ENCODE data around the gene APPBP2.
"Not testable (repeated sequence)": the region's sequence is repeated elsewhere in the genome, so short reads cannot be mapped to it uniquely, and the experiment has no call there.

Gene APPBP2

DNA sequence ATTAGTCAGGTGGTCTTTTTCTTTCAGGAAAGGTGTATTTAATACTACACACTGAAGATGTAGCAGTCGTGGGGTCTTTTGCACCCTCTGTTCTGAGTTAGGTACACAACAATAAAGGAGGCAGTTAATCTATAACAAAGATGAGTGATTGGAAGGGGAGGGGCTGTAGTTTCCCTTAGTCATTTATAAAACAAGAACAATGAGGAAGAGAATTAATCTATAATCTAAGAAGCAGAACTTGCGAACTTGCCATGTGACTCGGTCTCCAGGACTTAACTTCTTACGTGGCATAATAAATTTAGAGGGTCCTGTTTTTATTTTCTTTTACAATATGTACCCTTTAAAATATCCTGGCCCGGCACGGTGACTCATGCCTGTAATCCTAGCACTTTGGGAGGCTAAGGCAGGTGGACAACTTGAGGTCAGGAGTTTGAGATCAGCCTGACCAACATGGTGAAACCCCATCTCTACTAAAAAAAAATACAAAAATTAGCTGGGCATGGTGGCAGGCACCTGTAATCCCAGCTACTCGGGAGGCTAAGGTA is 8.6 kb upstream of the APPBP2 start:
- no peak for FAIRE-seq
- no peak for DNase-seq (ENCODE audit: extremely low spot score, insufficient read length, low read depth)

DNA sequence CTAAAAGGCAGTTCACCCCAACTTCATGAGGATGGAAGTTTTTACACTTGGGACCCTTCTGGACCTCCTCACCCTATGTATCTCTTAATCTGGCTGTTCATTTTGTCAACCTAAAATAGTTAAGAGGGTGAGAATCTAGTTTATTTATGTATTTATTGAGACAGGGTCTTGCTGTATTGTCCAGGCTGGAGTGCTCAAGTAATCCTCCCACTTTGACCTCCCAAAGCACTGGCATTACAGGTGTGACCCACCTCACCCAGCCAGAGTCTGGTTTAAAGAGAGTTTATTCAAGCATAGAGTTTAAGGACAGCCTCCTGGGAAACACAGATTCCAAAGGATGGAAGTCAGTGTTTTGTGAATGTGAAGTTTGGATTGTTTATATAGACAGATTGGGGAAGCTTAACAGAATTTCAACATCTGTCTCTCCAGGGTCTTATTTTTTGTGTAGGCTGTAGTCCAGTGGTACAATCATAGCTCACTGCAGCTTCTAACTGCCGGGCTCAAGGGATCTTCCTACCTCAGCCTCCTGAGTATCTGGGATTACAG is 8.0 kb upstream of the APPBP2 start:
- DNase-seq (ENCODE audit: extremely low spot score, insufficient read length, low read depth) (no peak), FAIRE-seq (no peak)

DNA sequence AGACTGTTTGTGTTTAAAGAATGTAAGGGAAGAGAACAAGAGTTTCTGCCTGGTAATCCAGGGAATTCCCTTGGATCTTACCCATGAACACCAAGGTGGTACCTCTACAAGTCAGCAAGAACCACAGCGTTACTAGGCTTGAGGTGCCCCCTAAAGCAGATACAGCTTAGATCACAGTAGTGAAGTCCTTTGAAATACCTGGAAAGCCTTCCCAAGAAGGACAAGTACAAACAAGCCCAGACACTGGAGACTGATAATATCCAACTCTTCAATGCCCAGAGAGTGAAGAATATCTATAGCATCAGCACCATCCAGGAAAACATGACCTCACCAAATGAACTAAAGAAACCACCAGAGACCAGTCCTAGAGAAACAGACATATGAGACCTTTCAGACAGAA is 3.8 kb upstream of the APPBP2 start:
- DNase-seq (ENCODE audit: extremely low spot score, insufficient read length, low read depth) (no peak), FAIRE-seq (no peak)

DNA sequence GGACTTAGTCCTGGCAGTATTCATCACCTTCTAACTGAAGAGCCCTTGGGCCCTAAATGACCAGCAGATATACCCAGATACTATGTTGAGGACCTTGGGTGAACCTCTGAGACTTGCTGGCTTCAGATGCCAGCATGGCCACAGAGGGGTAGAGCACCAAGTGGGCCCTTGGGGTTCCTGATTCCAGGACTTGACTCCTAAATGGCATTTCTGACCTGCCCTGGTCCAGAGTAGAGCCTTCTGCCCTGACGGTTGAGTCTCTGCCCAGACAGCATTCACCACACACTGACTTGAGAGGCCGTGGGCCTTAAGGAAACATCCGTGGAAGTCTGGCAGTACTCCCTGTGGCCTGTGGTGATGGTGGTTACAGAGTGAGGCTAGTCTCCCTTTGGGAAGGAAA is 2.8 kb upstream of the APPBP2 start:
- DNase-seq (ENCODE audit: extremely low spot score, insufficient read length, low read depth) (no peak), FAIRE-seq (no peak)

DNA sequence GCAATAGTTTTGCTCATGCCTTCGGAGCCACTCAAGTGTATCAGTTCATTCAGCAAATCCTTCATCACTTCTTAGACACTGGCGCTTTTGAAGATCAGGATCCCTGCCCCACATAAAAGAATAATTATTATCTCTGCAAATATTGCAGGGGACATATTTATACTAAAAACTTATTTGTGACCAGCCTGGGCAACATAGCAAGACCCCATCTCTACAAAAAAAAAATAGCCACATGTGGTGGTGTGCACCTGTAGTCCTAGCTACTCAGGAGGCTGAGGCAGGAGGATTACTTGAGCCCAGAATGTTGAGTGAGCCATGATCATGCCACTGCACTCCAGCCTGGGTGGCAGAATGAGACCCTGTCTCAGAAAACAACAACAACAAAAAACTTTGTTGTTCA is 1.7 kb upstream of the APPBP2 start:
- no peak for DNase-seq (ENCODE audit: extremely low spot score, insufficient read length, low read depth)

DNA sequence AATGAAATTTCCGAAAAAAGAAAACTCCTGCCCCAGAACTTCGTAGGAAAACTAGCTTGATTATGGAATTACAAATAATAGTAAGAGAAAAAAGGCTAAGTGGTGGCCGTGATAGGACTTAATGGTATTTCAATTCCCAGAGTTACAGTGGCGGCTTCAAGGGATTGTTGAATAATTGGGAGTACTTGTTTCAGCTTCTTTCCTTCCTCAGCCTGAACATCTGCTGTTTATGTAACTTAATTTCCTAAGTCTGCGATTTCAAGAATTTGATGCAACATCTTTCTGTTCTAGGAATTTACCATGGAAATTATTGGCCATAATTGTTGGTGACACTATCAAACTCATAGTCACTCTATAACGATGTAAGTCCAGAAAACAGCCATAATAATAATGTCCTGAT is 684 bp upstream of the APPBP2 start:
- no peak for FAIRE-seq

More for the DNA sequence above, 1.7 kb upstream of the APPBP2 start:
- no peak for FAIRE-seq

DNA sequence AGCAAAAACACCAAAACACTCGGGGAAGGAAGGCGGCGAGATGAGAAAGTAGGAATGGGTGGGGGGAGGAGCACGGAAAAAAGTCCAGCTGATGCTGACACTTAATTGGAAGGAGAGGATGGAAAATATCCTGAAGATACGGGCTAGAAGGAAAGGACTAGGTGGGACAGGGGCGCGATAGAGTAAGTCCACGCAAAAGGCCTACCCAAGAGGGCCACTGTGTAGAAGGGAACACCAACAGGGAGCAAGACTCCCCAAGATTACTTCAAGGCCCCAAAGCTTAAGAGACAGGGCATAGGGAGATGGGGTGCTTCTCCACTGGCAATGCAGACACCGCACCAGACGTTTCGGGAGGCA is 736 bp downstream of the APPBP2 start:
- DNase-seq (ENCODE audit: extremely low spot score, insufficient read length, low read depth): no peak

More for the DNA sequence above, 684 bp upstream of the APPBP2 start:
- DNase-seq (ENCODE audit: extremely low spot score, insufficient read length, low read depth): no peak

DNA sequence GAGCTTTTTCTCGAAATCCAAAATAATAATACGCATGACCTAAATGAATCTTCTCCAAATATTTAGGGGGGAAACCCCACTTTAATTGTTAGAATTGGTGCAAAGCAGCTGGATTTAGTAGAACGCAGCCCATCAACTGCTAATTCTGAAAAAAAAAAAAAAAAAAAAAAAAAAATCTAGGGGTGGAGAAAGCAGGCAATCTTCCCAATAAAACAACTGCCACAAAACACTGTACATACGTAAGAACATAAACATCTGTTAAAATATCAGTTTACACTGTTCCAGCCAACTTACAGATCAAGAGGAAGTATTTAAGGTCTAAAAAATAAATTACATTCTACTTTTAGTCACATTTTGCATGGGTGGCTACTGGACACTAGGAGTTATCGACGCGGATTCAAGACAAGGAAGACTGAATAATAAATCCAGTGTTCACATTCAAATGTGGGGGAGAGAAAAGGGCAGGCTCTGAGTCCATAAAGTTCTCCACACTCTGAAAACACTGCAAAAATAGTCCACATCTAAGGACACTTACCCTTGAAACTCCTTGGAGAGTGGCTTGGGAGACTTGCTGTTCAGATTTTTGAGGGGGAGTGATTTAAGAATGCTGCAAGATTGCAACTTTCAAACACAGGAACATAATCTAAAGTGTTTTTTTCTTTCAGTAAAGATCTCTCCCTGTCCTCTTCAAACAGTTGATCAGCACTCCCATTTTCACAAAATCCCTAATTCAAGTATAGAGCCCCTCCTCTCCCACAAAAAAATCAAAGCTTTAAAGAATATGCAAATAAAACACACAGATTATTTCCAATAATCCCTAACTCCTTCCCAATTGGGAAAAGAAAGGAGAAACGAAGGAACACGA is 1.3 kb downstream of the APPBP2 start:
- DNase-seq (ENCODE audit: extremely low spot score, insufficient read length, low read depth): no peak
- no peak for FAIRE-seq

More for the DNA sequence above, 736 bp downstream of the APPBP2 start:
- FAIRE-seq: no peak

DNA sequence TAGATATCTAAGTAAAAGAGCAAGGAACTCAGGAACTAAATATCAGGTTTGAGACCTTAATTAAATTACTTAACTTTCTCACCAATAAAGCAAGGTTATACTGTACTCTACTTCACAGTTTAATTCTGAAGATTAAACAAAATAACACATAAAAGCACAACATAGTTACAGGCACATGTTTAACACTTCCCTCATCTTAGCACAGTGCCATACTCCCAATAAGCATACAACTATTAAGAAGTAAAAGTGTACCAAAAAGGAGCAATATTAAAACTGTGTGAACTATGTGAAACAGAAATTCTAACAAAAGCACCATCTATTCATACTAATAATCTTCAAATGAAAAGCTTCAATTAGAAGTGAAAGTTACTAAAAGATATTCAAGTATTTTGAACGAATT is 2.2 kb downstream of the APPBP2 start:
- DNase-seq (ENCODE audit: extremely low spot score, insufficient read length, low read depth) (no peak), FAIRE-seq (no peak)

DNA sequence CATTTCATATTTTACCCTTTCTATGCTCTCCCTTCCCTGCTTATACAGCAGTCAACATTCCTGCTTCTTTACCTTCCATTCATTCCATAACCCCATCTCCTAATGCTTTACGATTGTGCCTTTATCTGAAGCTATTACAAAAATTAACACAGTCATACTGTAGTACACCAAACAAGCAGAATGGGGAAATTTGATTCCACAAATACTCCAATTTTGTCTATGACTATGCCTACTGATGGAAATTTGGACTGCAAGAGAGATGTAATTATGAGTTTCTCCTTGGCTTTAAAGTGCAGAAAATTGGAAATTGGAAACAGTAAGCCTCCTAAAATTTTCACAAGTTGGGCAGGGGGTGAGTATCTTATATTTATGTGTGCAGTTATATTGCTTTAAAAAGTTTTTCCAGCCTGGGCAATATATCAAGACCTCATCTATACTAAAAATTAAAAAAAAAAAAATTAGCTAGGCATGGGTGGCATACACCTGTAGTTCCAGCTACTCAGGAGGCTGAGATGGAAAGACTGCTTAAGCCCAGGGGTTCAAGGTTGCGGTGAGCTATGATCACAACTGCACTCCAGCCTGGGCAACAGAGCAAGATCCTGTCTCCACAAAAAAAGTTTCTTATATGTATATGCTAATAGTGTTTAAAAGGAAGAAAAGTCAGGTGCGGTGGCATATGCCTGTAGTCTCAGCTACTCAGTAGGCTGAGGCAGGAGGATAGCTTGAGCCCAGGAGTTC is 3.0 kb downstream of the APPBP2 start:
- no peak for DNase-seq (ENCODE audit: extremely low spot score, insufficient read length, low read depth)
- no peak for FAIRE-seq

DNA sequence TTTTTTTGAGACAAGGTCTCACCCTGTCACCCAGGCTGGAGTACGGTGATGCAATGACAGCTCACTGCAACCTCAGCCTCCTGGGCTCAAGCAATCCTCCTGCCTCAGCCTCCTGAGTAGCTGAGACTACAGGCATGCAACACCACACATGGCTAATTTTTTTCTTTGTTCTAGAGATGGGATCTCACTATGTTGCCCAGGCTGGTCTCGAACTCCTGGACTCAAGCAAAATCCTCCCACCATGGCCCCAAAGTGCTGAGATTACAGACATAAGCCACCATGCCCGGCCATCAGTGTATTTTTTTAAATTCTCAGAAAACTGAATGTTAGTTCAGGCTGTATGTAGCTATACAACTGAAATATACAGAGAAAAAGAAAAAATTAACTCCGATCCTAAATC is 6.2 kb downstream of the APPBP2 start:
- FAIRE-seq (no peak), DNase-seq (ENCODE audit: extremely low spot score, insufficient read length, low read depth) (no peak)

DNA sequence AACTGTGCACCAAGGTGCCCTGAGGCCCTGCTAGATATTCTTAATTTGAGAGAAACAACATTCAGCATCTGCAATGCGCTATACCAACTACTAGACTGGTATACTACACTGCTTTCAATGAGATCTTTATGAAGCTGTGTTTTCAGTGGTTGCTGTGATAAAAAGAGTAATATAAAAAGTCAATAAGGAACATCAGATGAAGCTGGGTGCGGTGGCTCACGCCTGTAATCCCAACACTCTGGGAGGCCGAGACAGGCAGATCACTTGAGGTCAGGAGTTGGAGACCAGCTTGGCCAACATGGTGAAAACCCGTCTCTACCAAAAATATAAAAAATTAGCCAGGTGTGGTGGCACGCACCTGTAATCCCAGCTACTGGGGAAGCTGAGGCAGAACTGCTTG is 10.4 kb downstream of the APPBP2 start:
- FAIRE-seq; DNase-seq (ENCODE audit: extremely low spot score, insufficient read length, low read depth): not testable (repeated sequence)

DNA sequence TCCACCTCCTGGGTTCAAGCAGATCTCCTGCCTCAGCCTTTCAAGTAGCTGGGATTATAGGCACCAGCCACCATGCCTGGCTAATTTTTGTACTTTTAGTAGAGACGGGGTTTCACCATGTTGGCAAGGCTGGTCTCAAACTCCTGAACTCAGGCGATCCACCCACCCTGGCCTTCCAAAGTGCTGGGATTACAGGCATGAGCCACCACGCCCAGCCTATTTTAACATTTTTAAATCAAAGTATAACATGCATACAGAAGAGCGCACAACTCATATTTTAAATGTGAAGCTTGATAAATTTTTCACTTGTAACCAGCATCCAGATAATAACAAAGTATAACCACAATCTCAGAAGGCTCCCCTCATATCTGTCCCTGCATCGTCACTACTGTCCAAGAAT is 10.8 kb downstream of the APPBP2 start:
- DNase-seq (ENCODE audit: extremely low spot score, insufficient read length, low read depth); FAIRE-seq: not testable (repeated sequence)

DNA sequence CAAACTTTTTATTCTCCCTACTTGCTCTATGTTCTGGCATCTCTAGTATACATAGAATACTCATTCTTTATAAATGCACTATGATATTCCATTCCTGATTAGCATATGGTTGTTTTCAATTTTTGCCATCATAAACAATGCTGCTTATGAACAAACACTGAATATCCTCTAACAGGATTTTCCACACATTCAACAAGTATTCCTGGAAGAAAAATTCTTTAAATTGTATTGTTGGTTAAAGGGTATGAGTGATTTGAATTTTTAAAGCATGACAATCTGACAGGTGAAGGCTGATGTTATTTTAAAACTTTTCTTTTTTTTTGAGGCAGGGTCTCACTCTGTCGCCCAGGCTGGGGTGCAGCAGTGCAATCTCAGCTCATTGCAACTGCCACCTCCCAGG is 11.5 kb downstream of the APPBP2 start:
- DNase-seq (ENCODE audit: extremely low spot score, insufficient read length, low read depth): no peak
- FAIRE-seq: no peak

DNA sequence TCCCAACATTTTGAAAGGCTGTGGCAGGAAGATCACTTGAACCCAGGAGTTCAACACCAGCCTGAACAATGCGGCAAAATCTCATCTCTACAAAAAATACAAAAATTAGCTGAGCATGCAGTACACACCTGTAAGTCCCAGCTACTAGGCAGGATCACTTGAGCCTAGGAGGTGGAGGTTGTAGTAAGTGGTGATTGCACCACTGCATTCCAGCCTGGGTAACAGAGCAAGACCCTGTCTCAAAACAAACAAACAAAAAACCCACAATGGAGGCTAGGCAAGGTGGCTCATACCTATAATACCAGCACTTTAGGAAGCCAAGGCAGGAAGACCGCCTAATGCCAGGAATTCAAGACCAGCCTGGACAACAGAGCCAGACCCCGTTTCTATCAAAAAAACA is 12.0 kb downstream of the APPBP2 start:
- DNase-seq (ENCODE audit: extremely low spot score, insufficient read length, low read depth) (no peak), FAIRE-seq (no peak)

DNA sequence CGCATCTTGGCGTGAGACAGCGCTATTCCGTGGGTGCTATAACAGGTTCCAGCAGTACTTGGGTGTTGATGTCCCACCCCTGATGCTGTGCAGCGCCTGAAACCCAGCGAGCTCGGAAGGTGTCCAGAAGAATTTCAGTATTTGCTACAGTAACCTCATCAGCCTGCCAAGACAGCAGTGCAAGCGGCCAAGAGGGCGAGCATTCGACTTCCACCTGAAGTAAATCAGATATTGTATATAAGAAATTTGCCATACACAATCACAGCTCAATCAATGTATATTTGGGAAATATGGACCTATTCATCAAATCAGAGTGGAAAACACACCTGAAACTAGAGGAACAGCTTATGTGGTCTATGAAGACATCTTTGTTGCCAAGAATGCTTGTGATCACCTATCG is 13.0 kb downstream of the APPBP2 start:
- FAIRE-seq (no peak), DNase-seq (ENCODE audit: extremely low spot score, insufficient read length, low read depth) (no peak)

DNA sequence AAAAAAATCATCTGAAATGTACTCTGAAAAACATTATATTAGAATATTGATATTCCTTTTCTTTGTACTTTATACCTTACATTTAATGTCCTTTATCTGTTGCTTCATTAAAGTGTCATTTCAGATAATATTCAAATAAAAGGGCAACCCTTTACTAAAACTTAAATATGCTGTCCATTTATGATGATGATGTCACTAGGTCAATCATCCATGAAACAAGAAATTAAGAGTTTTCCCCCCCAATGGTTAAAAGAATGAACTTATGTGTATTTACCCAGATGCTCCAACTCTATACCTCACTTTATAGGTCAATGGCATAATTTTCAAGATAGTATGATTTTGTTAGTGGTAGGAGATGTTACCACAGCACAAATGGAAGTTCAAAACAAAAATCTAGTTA is 15.3 kb downstream of the APPBP2 start:
- FAIRE-seq: no peak
- DNase-seq (ENCODE audit: extremely low spot score, insufficient read length, low read depth): no peak

DNA sequence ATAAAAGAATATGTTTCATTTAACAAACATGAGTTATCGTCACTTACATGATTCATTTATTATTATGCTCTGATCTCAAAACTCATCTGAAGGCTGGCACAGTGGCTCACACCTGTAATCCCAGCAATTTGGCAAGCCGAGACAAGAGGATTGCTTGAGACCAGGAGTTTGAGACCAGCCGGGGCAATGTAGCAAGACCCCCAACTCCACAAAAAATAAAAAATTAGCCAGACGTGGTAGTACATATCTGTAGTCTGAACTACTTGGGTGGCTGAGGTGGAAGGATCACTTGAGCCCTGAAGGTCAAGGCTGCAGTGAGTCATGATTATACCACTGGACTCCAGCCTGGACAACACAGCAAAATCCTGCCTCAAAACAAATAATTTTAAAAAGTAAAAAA is 16.0 kb downstream of the APPBP2 start:
- FAIRE-seq (no peak), DNase-seq (ENCODE audit: extremely low spot score, insufficient read length, low read depth) (no peak)

DNA sequence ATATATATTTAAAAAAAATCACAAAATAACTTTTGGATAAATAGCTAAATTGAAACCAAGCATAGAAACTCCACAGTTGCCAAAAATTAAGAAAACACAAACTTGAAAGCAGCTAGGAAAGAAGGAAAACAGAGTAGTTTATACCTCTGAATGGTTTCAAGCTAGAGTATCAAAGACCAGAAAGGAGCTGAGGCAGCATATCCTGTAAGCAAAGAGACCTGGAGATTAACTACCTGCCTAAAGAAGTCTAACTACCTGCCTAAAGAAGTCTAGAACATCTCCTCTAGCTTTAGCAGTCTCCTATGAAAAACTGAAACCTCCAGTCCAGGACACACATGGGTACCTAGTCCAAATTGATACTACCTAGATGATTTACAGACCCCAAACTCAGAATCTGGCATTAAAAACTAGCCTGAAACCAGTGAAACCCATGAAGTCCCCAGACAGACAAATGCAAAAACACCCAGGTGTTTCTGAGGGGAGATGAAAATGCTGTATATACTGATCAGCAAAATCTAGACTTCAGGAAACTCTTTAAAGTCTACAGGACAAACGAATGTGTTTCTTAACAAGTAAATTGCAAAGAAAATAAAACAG is 17.6 kb downstream of the APPBP2 start:
- FAIRE-seq (peak; percentile 26), DNase-seq (ENCODE audit: extremely low spot score, insufficient read length, low read depth) (no peak)

DNA sequence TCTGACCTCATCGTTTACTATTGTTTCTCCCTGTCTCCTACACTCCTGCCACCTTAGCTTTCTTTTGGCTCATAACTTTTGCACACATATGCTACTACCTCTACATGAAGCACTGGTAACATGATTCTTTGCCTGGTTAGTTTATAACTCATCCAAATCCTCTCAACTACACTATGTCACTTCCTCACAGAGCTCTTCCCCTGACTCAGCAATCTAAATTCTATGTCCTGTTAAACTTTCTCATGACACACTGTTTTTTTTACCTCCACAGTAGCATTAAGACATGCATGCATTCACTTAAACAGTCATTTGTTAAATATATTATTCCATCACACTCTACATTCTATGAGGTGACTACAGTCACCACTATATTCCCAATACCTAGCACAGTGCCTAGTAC is 19.7 kb downstream of the APPBP2 start:
- no peak for DNase-seq (ENCODE audit: extremely low spot score, insufficient read length, low read depth)
- no peak for FAIRE-seq

DNA sequence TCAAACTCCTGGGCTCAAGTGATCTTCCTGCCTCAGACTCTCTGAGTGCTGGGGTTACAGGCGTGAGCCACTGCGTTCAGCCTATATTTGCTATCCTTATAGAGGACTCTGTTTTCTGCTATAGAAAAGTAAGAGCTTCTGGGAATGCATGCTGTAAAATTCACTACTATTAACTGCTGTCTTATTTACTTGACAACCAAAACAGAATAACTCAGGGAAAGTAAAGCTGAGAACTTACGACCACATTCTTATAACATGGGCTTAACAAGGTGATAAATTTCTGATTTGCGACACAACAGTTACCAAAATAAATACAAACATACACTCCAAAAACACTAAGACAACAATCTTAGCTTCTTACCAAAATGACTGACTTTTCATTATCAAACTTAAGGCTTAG is 23.9 kb downstream of the APPBP2 start:
- DNase-seq (ENCODE audit: extremely low spot score, insufficient read length, low read depth) (no peak), FAIRE-seq (no peak)

Measured in GM18507 (cell line).